IMR-90 (cell line): ENCODE measurements around the gene PRR5L. TPM values are rescaled to one million over a fixed set of nuclear protein-coding genes. Genes with fewer than 3 reads are reported as not detected.

Experiments
- ATAC-seq: fragments of 200-7000 bp; cut with Tn5 transposase; 2 replicates; pipeline ENCODE4 v1.9.1; 2020; ENCODE audit warnings: low read depth, mild to moderate bottlenecking, moderate library complexity
- BruUV-seq: library from RNA; stranded (reverse); fragments of 400-500 nt; replicated peaks from 2 replicates; lab custom pipeline; 2021; lab: Mats Ljungman, UMichigan
- CTCF ChIA-PET: fragments of 300-600 bp; formaldehyde crosslinking; extraction: SDS; loops from one replicate; lab custom pipeline; 2021; ENCODE audit warnings: antibody characterized with exemption; lab: Yijun Ruan, JAX
- POLR2A ChIA-PET: fragments of 300-600 bp; sonication (Branson Sonifier 250); formaldehyde crosslinking; loops from one replicate; lab custom pipeline; 2022; ENCODE audit warnings: antibody characterized with exemption; ENCODE audit not compliant: unreplicated experiment; lab: Charles Lee
- DNase-seq: peaks from one replicate; pipeline ENCODE4 v3.0.0; 2013
- H2AFZ ChIP-seq: replicated peaks from 2 replicates; pipeline ENCODE3; 2013; ENCODE audit warnings: low read length, mild to moderate bottlenecking; ENCODE audit not compliant: poor library complexity
- H2AK5ac ChIP-seq: 2 replicates; pipeline ENCODE4 v1.6.1; 2013; ENCODE audit warnings: low read depth, low read length, inconsistent platforms
- H2AK9ac ChIP-seq: replicated peaks from 2 replicates; pipeline ENCODE3; 2013; ENCODE audit warnings: mild to moderate bottlenecking, low read depth, low read length, moderate library complexity; ENCODE audit not compliant: poor library complexity
- H2BK120ac ChIP-seq: 2 replicates; pipeline ENCODE4 v1.6.1; 2013; ENCODE audit warnings: low read depth, low read length, inconsistent platforms
- H2BK15ac ChIP-seq: 3 replicates; pipeline ENCODE4 v1.6.1; 2013; ENCODE audit warnings: low read depth, low read length, inconsistent platforms
- H2BK20ac ChIP-seq: 2 replicates; pipeline ENCODE4 v1.6.1; 2013; ENCODE audit warnings: low read depth, mild to moderate bottlenecking, inconsistent platforms, low read length, moderate library complexity
- H2BK5ac ChIP-seq: 2 replicates; pipeline ENCODE4 v1.6.1; 2013; ENCODE audit warnings: mild to moderate bottlenecking, low read depth, low read length, inconsistent platforms; ENCODE audit not compliant: poor library complexity, severe bottlenecking
- H3K14ac ChIP-seq: replicated peaks from 2 replicates; pipeline ENCODE4 v1.6.1; 2013; ENCODE audit warnings: low read depth, low read length, inconsistent platforms
- H3K18ac ChIP-seq: 2 replicates; pipeline ENCODE4 v1.6.1; 2013; ENCODE audit warnings: low read depth, low read length, control low read depth
- H3K23ac ChIP-seq: 2 replicates; pipeline ENCODE4 v1.6.1; 2013; ENCODE audit warnings: low read depth, low read length, inconsistent platforms
- H3K27ac ChIP-seq: 2 replicates; pipeline ENCODE4 v1.5.1; 2013; ENCODE audit warnings: mild to moderate bottlenecking, control low read depth, low read length; ENCODE audit not compliant: insufficient read depth
- H3K27me3 ChIP-seq: 2 replicates; pipeline ENCODE4 v1.6.1; 2013; ENCODE audit warnings: low read length; ENCODE audit not compliant: control insufficient read depth, insufficient read depth
- H3K36me3 ChIP-seq: 2 replicates; pipeline ENCODE4 v1.6.1; 2013; ENCODE audit warnings: low read length, mixed read lengths; ENCODE audit not compliant: control insufficient read depth, insufficient read depth
- H3K4ac ChIP-seq: 2 replicates; pipeline ENCODE4 v1.6.1; 2013; ENCODE audit warnings: low read depth, low read length, inconsistent platforms
- H3K4me1 ChIP-seq: 2 replicates; pipeline ENCODE4 v1.6.1; 2013; ENCODE audit warnings: low read length, mixed read lengths; ENCODE audit not compliant: control insufficient read depth, insufficient read depth
- H3K4me2 ChIP-seq: 2 replicates; pipeline ENCODE4 v1.6.1; 2013; ENCODE audit warnings: low read depth, mild to moderate bottlenecking, control low read depth, low read length, moderate library complexity
- H3K4me3 ChIP-seq: 2 replicates; pipeline ENCODE4 v1.5.1; 2013; ENCODE audit warnings: low read depth, mild to moderate bottlenecking, control low read depth, low read length, moderate library complexity; ENCODE audit not compliant: insufficient read depth
- H3K56ac ChIP-seq: 2 replicates; pipeline ENCODE4 v1.6.1; 2013; ENCODE audit warnings: low read length, inconsistent platforms; ENCODE audit not compliant: insufficient read depth; ENCODE audit errors: extremely low read depth
- H3K79me1 ChIP-seq, 2 experiments: 2 replicates each; pipeline ENCODE4 v1.6.1; 2013; ENCODE audit warnings: low read length in 2 of 2, inconsistent platforms in 1 of 2, low read depth in 1 of 2
- H3K9ac ChIP-seq: 2 replicates; pipeline ENCODE4 v1.6.1; 2013; ENCODE audit warnings: low read depth, low read length, control low read depth
- H3K9me1 ChIP-seq: 2 replicates; pipeline ENCODE4 v1.6.1; 2013; ENCODE audit warnings: low read length, inconsistent platforms; ENCODE audit not compliant: insufficient read depth
- H3K9me3 ChIP-seq: 2 replicates; pipeline ENCODE4 v1.6.1; 2013; ENCODE audit warnings: low read length; ENCODE audit not compliant: control insufficient read depth, insufficient read depth
- H4K20me1 ChIP-seq: 2 replicates; pipeline ENCODE4 v1.6.1; 2013; ENCODE audit warnings: low read length, inconsistent platforms; ENCODE audit not compliant: insufficient read depth
- H4K5ac ChIP-seq: 2 replicates; pipeline ENCODE4 v1.6.1; 2013; ENCODE audit warnings: mild to moderate bottlenecking, low read depth, low read length, control low read depth
- H4K8ac ChIP-seq, 2 experiments: 2 replicates each; pipeline ENCODE4 v1.6.1; 2013; ENCODE audit warnings: low read depth in 2 of 2, low read length in 2 of 2, control low read depth in 1 of 2, inconsistent platforms in 1 of 2
- H4K91ac ChIP-seq: 2 replicates; pipeline ENCODE4 v1.6.1; 2013; ENCODE audit warnings: low read depth, low read length, inconsistent platforms; ENCODE audit not compliant: insufficient read depth
- BHLHE40 ChIP-seq: fragments of 150-350 bp; IDR thresholded peaks from 2 replicates; pipeline ENCODE4 v1.6.1; 2016; ENCODE audit warnings: mild to moderate bottlenecking, low read depth, low read length
- CHD1 ChIP-seq: IDR thresholded peaks from 2 replicates; pipeline ENCODE4 v1.6.1; 2012; ENCODE audit warnings: low read depth, low read length, improper control_type of control experiment
- FOS ChIP-seq: fragments of 150-350 bp; IDR thresholded peaks from 2 replicates; pipeline ENCODE4 v1.6.1; 2016; ENCODE audit warnings: low read depth, low read length
- MAFK ChIP-seq: IDR thresholded peaks from 2 replicates; pipeline ENCODE4 v1.6.1; 2012; ENCODE audit warnings: low read depth, low read length, improper control_type of control experiment
- MAZ ChIP-seq: IDR thresholded peaks from 2 replicates; pipeline ENCODE4 v1.6.1; 2012; ENCODE audit warnings: low read depth, mild to moderate bottlenecking, low read length, improper control_type of control experiment, moderate library complexity, borderline replicate concordance
- MXI1 ChIP-seq: IDR thresholded peaks from 2 replicates; pipeline ENCODE4 v1.6.1; 2012; ENCODE audit warnings: low read depth, mild to moderate bottlenecking, low read length, moderate library complexity, borderline replicate concordance
- NFE2L2 ChIP-seq: fragments of 150-350 bp; IDR thresholded peaks from 2 replicates; pipeline ENCODE4 v1.6.1; 2016; ENCODE audit warnings: low read depth, mild to moderate bottlenecking, low read length
- POLR2A ChIP-seq: IDR thresholded peaks from 2 replicates; pipeline ENCODE4 v1.6.1; 2012; ENCODE audit warnings: mild to moderate bottlenecking, low read depth, low read length
- RAD21 ChIP-seq: IDR thresholded peaks from 2 replicates; pipeline ENCODE4 v1.6.1; 2012; ENCODE audit warnings: low read length, improper control_type of control experiment
- RCOR1 ChIP-seq: IDR thresholded peaks from 2 replicates; pipeline ENCODE4 v1.6.1; 2012; ENCODE audit warnings: mild to moderate bottlenecking, low read length, improper control_type of control experiment; ENCODE audit not compliant: insufficient replicate concordance
- RFX5 ChIP-seq: IDR thresholded peaks from 2 replicates; pipeline ENCODE4 v1.8.0; 2012; ENCODE audit warnings: low read depth, mild to moderate bottlenecking, low read length, moderate library complexity
- SMC3 ChIP-seq: fragments of 150-350 bp; IDR thresholded peaks from 2 replicates; pipeline ENCODE4 v1.6.1; 2016; ENCODE audit warnings: low read depth, mild to moderate bottlenecking, antibody characterized with exemption, low read length, moderate library complexity
- WGBS, 2 experiments: methylation state at CpG; one replicate each; pipeline versions ENCODE4 v1.1.5 to v1.1.7; 2013; ENCODE audit warnings: missing lambda C conversion rate in 2 of 2; ENCODE audit not compliant: insufficient read length in 1 of 2; ENCODE audit errors: extremely low coverage in 2 of 2; 5-methylcytosine and 5-hydroxymethylcytosine counted together
- dilution Hi-C: fragments of 300-500 bp; cut with HindIII; formaldehyde crosslinking; loops from one replicate; pipeline ENCODE4 v1.14.3; 2018; ENCODE audit warnings: low sequenced_read_pairs; ENCODE audit not compliant: unreplicated experiment
- in situ Hi-C: fragments of 300-500 bp; cut with MboI; formaldehyde crosslinking; loops from 3 replicates; pipeline ENCODE4 v1.14.3; 2019; ENCODE audit warnings: low sequenced_read_pairs, inconsistent platforms, mixed read lengths
- intact Hi-C: fragments of 100-400 bp; cut with micrococcal nuclease; formaldehyde crosslinking; loops from 2 replicates; pipeline ENCODE4 v1.10.0; 2022
- polyA plus RNA-seq, 3 experiments: library from polyadenylated mRNA; depleted of rRNA; stranded (reverse); fragments of >200 nt; gene quantifications; 2 replicates each; pipeline ENCODE4 v1.2.3, GENCODE V29; 2012; ENCODE audit warnings: low replicate concordance in 1 of 3
- total RNA-seq: library from RNA; depleted of rRNA; stranded (reverse); fragments of >200 nt; gene quantifications from 2 replicates; pipeline ENCODE4 v1.2.3, GENCODE V29; 2012
- TF ChIP-seq, protein P1 (sequence below): conservative IDR thresholded peaks from 2 replicates; pipeline ENCODE4 v1.5.1; 2012; ENCODE audit warnings: mild to moderate bottlenecking, low read depth, low read length, improper control_type of control experiment
- TF ChIP-seq, protein P2 (sequence below): fragments of 150-350 bp; IDR thresholded peaks from 2 replicates; pipeline ENCODE4 v1.6.1; 2017; ENCODE audit warnings: mild to moderate bottlenecking, antibody characterized with exemption, low read length, low read depth
- TF ChIP-seq, protein P3 (sequence below): fragments of 150-350 bp; IDR thresholded peaks from 2 replicates; pipeline ENCODE4 v1.6.1; 2016; ENCODE audit warnings: low read depth, mild to moderate bottlenecking, low read length, moderate library complexity, borderline replicate concordance

PRR5L gene
- total and polyA plus RNA-seq, 2 of the 4 experiments (the other 2 are of a cell fraction), result 2.9 to 3.6 TPM

DNA sequence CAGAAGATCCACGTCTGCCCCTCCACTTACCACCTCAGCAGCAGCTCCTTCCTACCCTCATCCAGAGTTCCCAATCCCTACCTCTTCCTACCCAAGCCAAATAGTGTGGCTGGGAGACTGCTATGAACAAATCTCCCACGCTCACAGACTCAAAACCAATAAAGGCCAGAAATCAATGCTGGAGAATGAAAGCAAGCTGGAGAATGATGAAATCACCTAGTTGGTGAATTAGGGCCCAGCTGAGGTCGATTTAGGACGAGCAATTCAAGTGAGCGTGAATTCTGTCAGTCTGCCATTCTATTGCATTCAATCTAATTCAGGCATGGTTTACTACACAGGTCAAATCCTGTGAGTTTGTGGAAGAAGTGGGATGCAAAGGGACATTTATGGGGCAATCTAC, 29.3 kb upstream of the PRR5L start:
- DNase-seq, result no peak
- Histone ChIP-seq H3K9me1 (no peaks in the 10 kb centered on the region), H3K56ac (no peak overlapping the region), H3K23ac (no peak overlapping the region), H3K4me2 (no peak overlapping the region), H4K8ac (no peak overlapping the region), H4K20me1 (peaks cover 5% of the 10 kb centered on the region; the same call in 1 of the 2 replicates), H3K27ac (no peak overlapping the region), H3K9ac (no peak overlapping the region), H3K27me3 (peaks cover 18% of the 10 kb centered on the region), H3K36me3 (peaks cover 9% of the 10 kb centered on the region), H4K91ac (no peak overlapping the region), H2AK9ac (no peak overlapping the region), H2BK5ac (no peak overlapping the region), H2BK120ac (no peak overlapping the region), H2BK20ac (no peak overlapping the region), H3K4ac (no peak overlapping the region; the same call in 1 of the 2 replicates), H3K9me3 (no peaks in the 10 kb centered on the region), H3K79me1 (no peaks in the 10 kb centered on the region), H3K18ac (no peak overlapping the region), H2AFZ (no peak overlapping the region), H3K4me3 (no peak overlapping the region), H4K5ac (no peak overlapping the region), H2BK15ac (no peak overlapping the region), H3K4me1 (no peaks in the 10 kb centered on the region), H3K14ac (no peak overlapping the region), H2AK5ac (no peak overlapping the region)
- POLR2A ChIA-PET, result no interaction called here
- CTCF ChIA-PET, result interaction anchor here (0.9 to 2.7 kb wide), 3 partner anchors 18 to 444 kb away, joined by 3 to 13 read pairs (median 5); no protein-coding TSS in a partner anchor
- TF ChIP-seq RCOR1 (no peak), RAD21 (no peak), SMC3 (no peak), MAZ (no peak), CHD1 (no peak), RFX5 (no peak), NFE2L2 (no peak), MAFK (no peak), BHLHE40 (no peak), MXI1 (no peak), POLR2A (no peak), FOS (no peak)
- TF ChIP-seq, protein P1, sequence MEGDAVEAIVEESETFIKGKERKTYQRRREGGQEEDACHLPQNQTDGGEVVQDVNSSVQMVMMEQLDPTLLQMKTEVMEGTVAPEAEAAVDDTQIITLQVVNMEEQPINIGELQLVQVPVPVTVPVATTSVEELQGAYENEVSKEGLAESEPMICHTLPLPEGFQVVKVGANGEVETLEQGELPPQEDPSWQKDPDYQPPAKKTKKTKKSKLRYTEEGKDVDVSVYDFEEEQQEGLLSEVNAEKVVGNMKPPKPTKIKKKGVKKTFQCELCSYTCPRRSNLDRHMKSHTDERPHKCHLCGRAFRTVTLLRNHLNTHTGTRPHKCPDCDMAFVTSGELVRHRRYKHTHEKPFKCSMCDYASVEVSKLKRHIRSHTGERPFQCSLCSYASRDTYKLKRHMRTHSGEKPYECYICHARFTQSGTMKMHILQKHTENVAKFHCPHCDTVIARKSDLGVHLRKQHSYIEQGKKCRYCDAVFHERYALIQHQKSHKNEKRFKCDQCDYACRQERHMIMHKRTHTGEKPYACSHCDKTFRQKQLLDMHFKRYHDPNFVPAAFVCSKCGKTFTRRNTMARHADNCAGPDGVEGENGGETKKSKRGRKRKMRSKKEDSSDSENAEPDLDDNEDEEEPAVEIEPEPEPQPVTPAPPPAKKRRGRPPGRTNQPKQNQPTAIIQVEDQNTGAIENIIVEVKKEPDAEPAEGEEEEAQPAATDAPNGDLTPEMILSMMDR, result no peak
- TF ChIP-seq, protein P2, sequence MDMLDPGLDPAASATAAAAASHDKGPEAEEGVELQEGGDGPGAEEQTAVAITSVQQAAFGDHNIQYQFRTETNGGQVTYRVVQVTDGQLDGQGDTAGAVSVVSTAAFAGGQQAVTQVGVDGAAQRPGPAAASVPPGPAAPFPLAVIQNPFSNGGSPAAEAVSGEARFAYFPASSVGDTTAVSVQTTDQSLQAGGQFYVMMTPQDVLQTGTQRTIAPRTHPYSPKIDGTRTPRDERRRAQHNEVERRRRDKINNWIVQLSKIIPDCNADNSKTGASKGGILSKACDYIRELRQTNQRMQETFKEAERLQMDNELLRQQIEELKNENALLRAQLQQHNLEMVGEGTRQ, result no peak
- TF ChIP-seq, protein P3, sequence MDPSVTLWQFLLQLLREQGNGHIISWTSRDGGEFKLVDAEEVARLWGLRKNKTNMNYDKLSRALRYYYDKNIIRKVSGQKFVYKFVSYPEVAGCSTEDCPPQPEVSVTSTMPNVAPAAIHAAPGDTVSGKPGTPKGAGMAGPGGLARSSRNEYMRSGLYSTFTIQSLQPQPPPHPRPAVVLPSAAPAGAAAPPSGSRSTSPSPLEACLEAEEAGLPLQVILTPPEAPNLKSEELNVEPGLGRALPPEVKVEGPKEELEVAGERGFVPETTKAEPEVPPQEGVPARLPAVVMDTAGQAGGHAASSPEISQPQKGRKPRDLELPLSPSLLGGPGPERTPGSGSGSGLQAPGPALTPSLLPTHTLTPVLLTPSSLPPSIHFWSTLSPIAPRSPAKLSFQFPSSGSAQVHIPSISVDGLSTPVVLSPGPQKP, result no peak
- dilution Hi-C loops (no loop called here), in situ Hi-C loops (loop anchor here (10.0 kb wide), 2 partner anchors 232 to 782 kb away; no protein-coding TSS in a partner anchor), intact Hi-C loops (loop anchor here (2.0 to 10.0 kb wide), 2 partner anchors 322 to 782 kb away; partner anchors contain the start of gene LDLRAD3)
- no TSS peak for BruUV-seq
- WGBS, 2 experiments, result 80% methylated on average over 1 of the region's 5 CpGs; no CpG with 5 or more reads in 1 of the 2 experiments
- ATAC-seq, result no peak
